ENCODE results near the gene AUTS2.

- TF ChIP-seq BHLHE40 (IDR thresholded peaks at IDR 0.05; ENCODE audit: borderline replicate concordance) (no peak), SP1 (IDR thresholded peaks at IDR 0.05) (no peak), FOXK2 (IDR thresholded peaks at IDR 0.05) (no peak), TARDBP (IDR thresholded peaks at IDR 0.05) (no peak)
These were observed 473.5 kb downstream of the AUTS2 start for GRCh38 chr7:70071766-70072165.
